GM12878 (cell line): Measurements from ENCODE around the gene TTLL4. TPM values are rescaled to one million over a fixed set of nuclear protein-coding genes. Genes with fewer than 3 reads are reported as not detected.

ENCODE experiments used
- ETV6 ChIP-seq, 2 experiments: fragments of 450-650 bp in 1 of 2; IDR thresholded peaks in 1 of 2; conservative IDR thresholded peaks in 1 of 2; 2 replicates each; pipeline ENCODE4 v1.6.1; 2014; ENCODE audit warnings: antibody characterized with exemption in 1 of 2, borderline replicate concordance in 1 of 2, low read depth in 1 of 2, mild to moderate bottlenecking in 1 of 2, moderate library complexity in 1 of 2
- LARP7 ChIP-seq: fragments of 450-650 bp; IDR thresholded peaks from 2 replicates; pipeline ENCODE4 v1.6.1; 2017; ENCODE audit warnings: mild to moderate bottlenecking
- MTA3 ChIP-seq: IDR thresholded peaks from 2 replicates; pipeline ENCODE4 v1.6.1; 2012; ENCODE audit warnings: low read length, inconsistent platforms, borderline replicate concordance
- PAX5 ChIP-seq: IDR thresholded peaks from 2 replicates; pipeline ENCODE4 v1.6.1; 2011; ENCODE audit warnings: low read depth, low read length, borderline replicate concordance
- PML ChIP-seq: IDR thresholded peaks from 2 replicates; pipeline ENCODE4 v1.6.1; 2012; ENCODE audit warnings: low read length, inconsistent platforms
- RCOR1 ChIP-seq: conservative IDR thresholded peaks from 2 replicates; pipeline ENCODE4 v1.6.1; 2012; ENCODE audit warnings: low read depth, low read length, improper control_type of control experiment
- ZBED1 ChIP-seq: IDR thresholded peaks from 2 replicates; pipeline ENCODE4 v1.6.1; 2016; ENCODE audit warnings: borderline replicate concordance
- polyA plus RNA-seq, 11 experiments: library from polyadenylated mRNA; depleted of rRNA in 4 of 11; unstranded in 6 of 11; stranded (reverse) in 5 of 11; fragments of >200 nt; fragmentation: Nextera tagmentation in 4 of 11; fragmentation: Illumina TruSeq in 1 of 11; extraction: Ambion mirVana in 4 of 11; extraction: Trizol in 1 of 11; gene quantifications; 1 replicate in 1 of 11; 2 replicates in 10 of 11; pipeline versions ENCODE4 v1.2.1 to v1.2.3, GENCODE V29; 2011 to 2016; ENCODE audit warnings: inconsistent platforms in 2 of 11, missing spikeins in 2 of 11, low read depth in 1 of 11
- total RNA-seq, 4 experiments: library from RNA; depleted of rRNA in 3 of 4; stranded (reverse); fragments of >200 nt in 3 of 4; fragmentation: Illumina TruSeq in 1 of 4; extraction: Trizol in 1 of 4; gene quantifications; 2 replicates each; pipeline versions ENCODE4 v1.2.1 to v1.2.3, GENCODE V29; 2013 to 2021
- TF ChIP-seq, protein P1 (sequence below): fragments of 150-350 bp; IDR thresholded peaks from 2 replicates; pipeline ENCODE4 v1.6.1; 2016; ENCODE audit warnings: low read depth, low read length

TTLL4 gene
- total and polyA plus RNA-seq, 10 of the 15 experiments (the other 5 are each of a cell fraction or from before 2014, with no cell fraction given), result 16.6 to 63.1 (median 32.9) TPM

DNA sequence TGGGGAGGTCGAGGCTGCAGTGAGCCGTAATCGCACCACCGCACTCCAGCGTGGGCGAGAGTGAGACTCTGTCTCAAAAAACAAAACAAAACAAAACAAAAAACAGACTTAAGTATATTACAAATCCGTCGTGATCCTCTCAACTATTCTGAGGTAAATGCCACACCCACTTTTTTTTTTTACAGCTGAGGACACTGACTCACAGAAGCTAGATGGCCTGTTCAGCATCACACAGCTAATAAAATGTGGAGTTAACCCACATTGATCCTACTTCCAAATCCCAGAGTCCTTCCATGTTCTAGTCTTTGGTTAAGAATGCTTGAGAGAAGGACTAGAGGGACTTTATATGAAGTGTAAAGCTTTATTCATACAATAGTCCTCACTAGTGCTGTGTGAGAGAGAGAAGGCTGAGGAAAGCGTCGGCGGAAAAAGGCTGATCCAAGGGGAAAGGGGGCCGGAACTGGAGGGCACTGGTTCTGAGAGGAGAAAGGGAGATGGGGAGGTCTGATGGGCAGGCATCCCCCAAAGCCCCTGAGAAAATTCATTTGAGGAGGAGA is 39.5 kb upstream of the TTLL4 start (continued):
- TF ChIP-seq, protein P1, sequence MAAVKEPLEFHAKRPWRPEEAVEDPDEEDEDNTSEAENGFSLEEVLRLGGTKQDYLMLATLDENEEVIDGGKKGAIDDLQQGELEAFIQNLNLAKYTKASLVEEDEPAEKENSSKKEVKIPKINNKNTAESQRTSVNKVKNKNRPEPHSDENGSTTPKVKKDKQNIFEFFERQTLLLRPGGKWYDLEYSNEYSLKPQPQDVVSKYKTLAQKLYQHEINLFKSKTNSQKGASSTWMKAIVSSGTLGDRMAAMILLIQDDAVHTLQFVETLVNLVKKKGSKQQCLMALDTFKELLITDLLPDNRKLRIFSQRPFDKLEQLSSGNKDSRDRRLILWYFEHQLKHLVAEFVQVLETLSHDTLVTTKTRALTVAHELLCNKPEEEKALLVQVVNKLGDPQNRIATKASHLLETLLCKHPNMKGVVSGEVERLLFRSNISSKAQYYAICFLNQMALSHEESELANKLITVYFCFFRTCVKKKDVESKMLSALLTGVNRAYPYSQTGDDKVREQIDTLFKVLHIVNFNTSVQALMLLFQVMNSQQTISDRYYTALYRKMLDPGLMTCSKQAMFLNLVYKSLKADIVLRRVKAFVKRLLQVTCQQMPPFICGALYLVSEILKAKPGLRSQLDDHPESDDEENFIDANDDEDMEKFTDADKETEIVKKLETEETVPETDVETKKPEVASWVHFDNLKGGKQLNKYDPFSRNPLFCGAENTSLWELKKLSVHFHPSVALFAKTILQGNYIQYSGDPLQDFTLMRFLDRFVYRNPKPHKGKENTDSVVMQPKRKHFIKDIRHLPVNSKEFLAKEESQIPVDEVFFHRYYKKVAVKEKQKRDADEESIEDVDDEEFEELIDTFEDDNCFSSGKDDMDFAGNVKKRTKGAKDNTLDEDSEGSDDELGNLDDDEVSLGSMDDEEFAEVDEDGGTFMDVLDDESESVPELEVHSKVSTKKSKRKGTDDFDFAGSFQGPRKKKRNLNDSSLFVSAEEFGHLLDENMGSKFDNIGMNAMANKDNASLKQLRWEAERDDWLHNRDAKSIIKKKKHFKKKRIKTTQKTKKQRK, result no peak
- no peak for TF ChIP-seq ETV6 (conservative IDR thresholded peaks at IDR 0.05 in 1 of 2, IDR thresholded peaks at IDR 0.05 in 1 of 2; ENCODE audit: borderline replicate concordance in 1 of 2, low read depth in 1 of 2)
- TF ChIP-seq RCOR1, result no peak
- no peak for TF ChIP-seq PAX5
- no peak for TF ChIP-seq MTA3
- no peak for TF ChIP-seq LARP7
- TF ChIP-seq PML, result no peak
- no peak for TF ChIP-seq ZBED1
- TF ChIP-seq, all 136 proteins: peak for 0
